HCT116 (cell line): ENCODE measurements around the gene FAM193A. TPM values are rescaled to one million over a fixed set of nuclear protein-coding genes. Genes with fewer than 3 reads are reported as not detected.

Experiments used
- ATAC-seq: fragments of 200-7000 bp; cut with Tn5 transposase; 2 replicates; pipeline ENCODE4 v1.9.1; 2020; ENCODE audit warnings: mild to moderate bottlenecking, moderate library complexity
- BruUV-seq: library from RNA; stranded (reverse); fragments of 400-500 nt; replicated peaks from 2 replicates; lab custom pipeline; 2021; lab: Mats Ljungman, UMichigan
- CTCF ChIA-PET: fragments of 300-600 bp; sonication (Branson Sonifier 250); formaldehyde crosslinking; loops from one replicate; lab custom pipeline; 2021; ENCODE audit warnings: antibody characterized with exemption; lab: Charles Lee
- POLR2A ChIA-PET: fragments of 300-600, 350-600 bp; sonication (Branson Sonifier 250); formaldehyde crosslinking; loops from one replicate; lab custom pipeline; 2021; ENCODE audit warnings: antibody characterized with exemption; lab: Charles Lee
- RAD21 ChIA-PET, 2 experiments: fragments of 300-600 bp; sonication (Branson Sonifier 250); formaldehyde crosslinking; loops; one replicate each; lab custom pipeline; 2023; ENCODE audit warnings: low total read pairs in 2 of 2; ENCODE audit not compliant: uncharacterized antibody in 2 of 2, unreplicated experiment in 2 of 2, low non-redundant PET in 1 of 2; lab: Charles Lee
- DNase-seq: peaks from one replicate; pipeline ENCODE4 v3.0.0-alpha.2; 2010; ENCODE audit warnings: low read depth, low spot score
- H2AFZ ChIP-seq: fragments of 200-600 bp; shearing (Covaris generic), sonication (generic); 2 replicates; pipeline ENCODE4 v1.6.1; 2017; ENCODE audit warnings: low read depth, mixed run types, mixed read lengths, antibody characterized with exemption, low read length; ENCODE audit not compliant: poor library complexity, severe bottlenecking
- H3K27ac ChIP-seq: 2 replicates; pipeline ENCODE4 v1.5.1; 2012; ENCODE audit warnings: low read depth, low read length
- H3K27me3 ChIP-seq: fragments of 200-600 bp; sonication (generic); 2 replicates; pipeline ENCODE4 v1.6.1; 2016; ENCODE audit warnings: mixed run types, low read length, mixed read lengths; ENCODE audit not compliant: insufficient read depth
- H3K36me3 ChIP-seq, 2 experiments: fragments of 200-500 bp in 1 of 2; fragments of 200-600 bp in 1 of 2; sonication (Bioruptor generic) in 1 of 2; sonication (generic) in 1 of 2; 2 replicates each; pipeline versions ENCODE4 v1.5.1 to v1.6.1; 2014 to 2016; ENCODE audit warnings: low read length in 2 of 2, inconsistent platforms in 1 of 2, mixed read lengths in 1 of 2, mixed run types in 1 of 2; ENCODE audit not compliant: insufficient read depth in 2 of 2, control insufficient read depth in 1 of 2
- H3K4me1 ChIP-seq, 2 experiments: fragments of 200-600 bp in 1 of 2; sonication (generic) in 1 of 2; 2 replicates each; pipeline versions ENCODE4 v1.5.1 to v1.6.1; 2012 to 2017; ENCODE audit warnings: low read length in 2 of 2, inconsistent platforms in 1 of 2, mild to moderate bottlenecking in 1 of 2, mixed read lengths in 1 of 2, mixed run types in 1 of 2, moderate library complexity in 1 of 2; ENCODE audit not compliant: insufficient read depth in 2 of 2, control insufficient read depth in 1 of 2
- H3K4me2 ChIP-seq: fragments of 200-600 bp; sonication (generic); 2 replicates; pipeline ENCODE4 v1.6.1; 2017; ENCODE audit warnings: mixed run types, low read length, mixed read lengths
- H3K4me3 ChIP-seq, 2 experiments: fragments of 200-600 bp in 1 of 2; sonication (generic) in 1 of 2; replicated peaks in 1 of 2; 2 replicates each; pipeline ENCODE4 v1.5.1; 2011 to 2016; ENCODE audit warnings: low read length in 2 of 2, control low read depth in 1 of 2, low read depth in 1 of 2, mild to moderate bottlenecking in 1 of 2, mixed read lengths in 1 of 2, mixed run types in 1 of 2
- H3K79me2 ChIP-seq: fragments of 200-600 bp; sonication (generic); 2 replicates; pipeline ENCODE4 v1.6.1; 2017; ENCODE audit warnings: mild to moderate bottlenecking, mixed run types, low read length, moderate library complexity, mixed read lengths; ENCODE audit not compliant: insufficient read depth
- H3K9ac ChIP-seq: fragments of 200-600 bp; sonication (generic); 2 replicates; pipeline ENCODE4 v1.6.1; 2016; ENCODE audit warnings: low read length, mixed read lengths
- H3K9me2 ChIP-seq: fragments of 200-600 bp; sonication (generic), shearing (Covaris generic); 2 replicates; pipeline ENCODE4 v1.6.1; 2017; ENCODE audit warnings: mixed run types, mild to moderate bottlenecking, moderate library complexity; ENCODE audit not compliant: insufficient read depth
- H3K9me3 ChIP-seq, 2 experiments: fragments of 200-500 bp in 1 of 2; fragments of 200-600 bp in 1 of 2; sonication (Bioruptor generic) in 1 of 2; sonication (generic) in 1 of 2; 2 replicates each; pipeline ENCODE4 v1.6.1; 2014 to 2017; ENCODE audit warnings: low read length in 2 of 2, mixed read lengths in 2 of 2, inconsistent platforms in 1 of 2, low read depth in 1 of 2, mild to moderate bottlenecking in 1 of 2, mixed run types in 1 of 2, moderate library complexity in 1 of 2; ENCODE audit not compliant: control insufficient read depth in 1 of 2, insufficient read depth in 1 of 2
- H4K20me1 ChIP-seq: fragments of 200-600 bp; sonication (generic), shearing (Covaris generic); 2 replicates; pipeline ENCODE4 v1.6.1; 2017; ENCODE audit warnings: mixed run types, mild to moderate bottlenecking, moderate library complexity; ENCODE audit not compliant: insufficient read depth
- ATF3 ChIP-seq: IDR thresholded peaks from 2 replicates; pipeline ENCODE4 v1.6.1; 2012
- CBX3 ChIP-seq: IDR thresholded peaks from 2 replicates; pipeline ENCODE4 v1.6.1; 2012; ENCODE audit warnings: low read depth
- CEBPB ChIP-seq: IDR thresholded peaks from 2 replicates; pipeline ENCODE4 v1.6.1; 2012; ENCODE audit warnings: low read depth
- EGR1 ChIP-seq: IDR thresholded peaks from 2 replicates; pipeline ENCODE4 v1.6.1; 2012; ENCODE audit warnings: low read depth
- ELF1 ChIP-seq: IDR thresholded peaks from 2 replicates; pipeline ENCODE4 v1.6.1; 2012; ENCODE audit warnings: low read depth, borderline replicate concordance
- EZH2 ChIP-seq: fragments of 200-600 bp; sonication (generic); IDR thresholded peaks from 2 replicates; pipeline ENCODE4 v1.6.1; 2017; ENCODE audit warnings: antibody characterized with exemption, mixed run types
- FOSL1 ChIP-seq: IDR thresholded peaks from 2 replicates; pipeline ENCODE4 v1.6.1; 2012; ENCODE audit warnings: low read depth
- JUND ChIP-seq: IDR thresholded peaks from 2 replicates; pipeline ENCODE4 v1.6.1; 2012
- POLR2A ChIP-seq: IDR thresholded peaks from 2 replicates; pipeline ENCODE4 v1.7.0; 2011; ENCODE audit warnings: borderline replicate concordance; ENCODE audit not compliant: insufficient read depth, insufficient read length; ENCODE audit errors: extremely low read depth
- POLR2AphosphoS5 ChIP-seq: IDR thresholded peaks from 2 replicates; pipeline ENCODE4 v1.6.1; 2011; ENCODE audit warnings: mild to moderate bottlenecking, low read depth, low read length, moderate library complexity
- RAD21 ChIP-seq: IDR thresholded peaks from 2 replicates; pipeline ENCODE4 v1.6.1; 2012; ENCODE audit warnings: low read depth, mild to moderate bottlenecking
- SIN3A ChIP-seq: IDR thresholded peaks from 2 replicates; pipeline ENCODE4 v1.6.1; 2012; ENCODE audit warnings: low read depth
- SP1 ChIP-seq: IDR thresholded peaks from 2 replicates; pipeline ENCODE4 v1.6.1; 2012; ENCODE audit warnings: low read depth
- TCF7L2 ChIP-seq: IDR thresholded peaks from 2 replicates; pipeline ENCODE4 v1.7.0; 2011; ENCODE audit warnings: borderline replicate concordance, inconsistent platforms; ENCODE audit not compliant: insufficient read depth, insufficient read length; ENCODE audit errors: extremely low read depth
- YY1 ChIP-seq: IDR thresholded peaks from 2 replicates; pipeline ENCODE4 v1.6.1; 2011; ENCODE audit warnings: low read length, low read depth, moderate library complexity, mild to moderate bottlenecking; ENCODE audit not compliant: insufficient replicate concordance; ENCODE audit errors: extremely low read depth
- ZNF274 ChIP-seq: fragments of 200-500 bp; sonication (Bioruptor generic); IDR thresholded peaks from 2 replicates; pipeline ENCODE4 v1.6.1; 2014; ENCODE audit warnings: mild to moderate bottlenecking, low read depth, low read length, inconsistent platforms
- intact Hi-C: fragments of 100-400 bp; cut with micrococcal nuclease; formaldehyde crosslinking; loops from 2 replicates; pipeline ENCODE4 v1.10.0; 2022
- total RNA-seq: library from RNA; stranded (reverse); gene quantifications from one replicate; pipeline ENCODE4 v1.2.1, GENCODE V29; 2021; ENCODE audit not compliant: unreplicated experiment
- TF ChIP-seq, protein P1 (sequence below): IDR thresholded peaks from 2 replicates; pipeline ENCODE4 v1.6.1; 2012

FAM193A gene
- total RNA-seq, 1 experiment from 2014 or later = 15.7 TPM

DNA sequence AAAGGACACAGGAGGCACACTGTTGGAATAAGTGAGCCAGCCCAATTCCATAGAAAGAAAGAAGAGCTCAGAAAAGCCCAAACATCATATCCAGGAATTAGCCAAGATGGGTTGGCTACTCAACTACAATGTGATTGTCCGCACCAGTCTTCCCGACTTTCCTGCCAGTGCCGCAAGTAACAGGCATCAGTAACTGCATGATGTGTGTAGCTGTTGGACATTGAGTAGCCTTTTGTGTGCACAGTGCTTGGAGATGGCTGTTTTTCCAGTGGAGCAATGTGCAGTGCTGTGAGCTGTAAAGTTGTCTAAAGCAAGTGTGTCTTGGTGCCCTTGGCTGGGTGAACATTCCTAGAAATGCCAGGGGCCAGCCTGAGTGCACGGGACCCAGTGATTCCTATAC, 29.2 kb upstream of the FAM193A start:
- Histone ChIP-seq H3K4me1 (no peaks in the 10 kb centered on the region), H3K27ac (no peak overlapping the region), H3K9me3 (no peaks in the 10 kb centered on the region), H2AFZ (no peak overlapping the region), H3K36me3 (peaks cover 34 to 50% of the 10 kb centered on the region in 2 experiments), H3K9me2 (no peaks in the 10 kb centered on the region), H3K9ac (no peak overlapping the region), H4K20me1 (peaks cover 10% of the 10 kb centered on the region; the same call in 1 of the 2 replicates), H3K27me3 (no peaks in the 10 kb centered on the region), H3K79me2 (peaks cover 83% of the 10 kb centered on the region), H3K4me2 (no peak overlapping the region), H3K4me3 (no peak overlapping the region)
- ChIA-PET POLR2A (no interaction called here), CTCF (interaction anchor here (1.3 kb wide), 1 partner anchor 287 kb away, joined by 3 read pairs; no protein-coding TSS in a partner anchor), RAD21 (no interaction called here)
- ATAC-seq = no peak
- DNase-seq = no peak
- TF ChIP-seq CEBPB (no peak), YY1 (no peak), JUND (no peak), EGR1 (no peak), CBX3 (no peak), FOSL1 (no peak), ELF1 (no peak), EZH2 (no peak), RAD21 (no peak), ZNF274 (no peak), SIN3A (no peak), TCF7L2 (no peak), SP1 (no peak), POLR2A (no peak), ATF3 (no peak), POLR2AphosphoS5 (no peak)
- TF ChIP-seq, protein P1, sequence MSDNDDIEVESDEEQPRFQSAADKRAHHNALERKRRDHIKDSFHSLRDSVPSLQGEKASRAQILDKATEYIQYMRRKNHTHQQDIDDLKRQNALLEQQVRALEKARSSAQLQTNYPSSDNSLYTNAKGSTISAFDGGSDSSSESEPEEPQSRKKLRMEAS = no peak
- no TSS peak for BruUV-seq
- intact Hi-C loops = no loop called here
